Right lung (tissue), 10 donors: ENCODE data around the gene KCNK2. TPM values are rescaled to one million over a fixed set of nuclear protein-coding genes. Genes with fewer than 3 reads are reported as not detected.

ENCODE experiments used
- DNase-seq, 2 donors: peaks; one replicate each; pipeline ENCODE4 v3.0.0-alpha.2; 2013
- long read RNA-seq, 8 donors: transcript quantifications; one replicate each; lab custom pipeline, GENCODE V29; 2026
- polyA plus RNA-seq, 5 donors: library from polyadenylated mRNA; unstranded; fragments of 120-200 nt; gene quantifications; one replicate each; pipeline versions ENCODE4 v1.2.1 to v1.2.3, GENCODE V29; 2013; ENCODE audit warnings: inconsistent platforms in 1 of 5, low replicate concordance in 1 of 5; ENCODE audit not compliant: insufficient read length in 5 of 5, insufficient read depth in 1 of 5

The KCNK2 gene, protein sequence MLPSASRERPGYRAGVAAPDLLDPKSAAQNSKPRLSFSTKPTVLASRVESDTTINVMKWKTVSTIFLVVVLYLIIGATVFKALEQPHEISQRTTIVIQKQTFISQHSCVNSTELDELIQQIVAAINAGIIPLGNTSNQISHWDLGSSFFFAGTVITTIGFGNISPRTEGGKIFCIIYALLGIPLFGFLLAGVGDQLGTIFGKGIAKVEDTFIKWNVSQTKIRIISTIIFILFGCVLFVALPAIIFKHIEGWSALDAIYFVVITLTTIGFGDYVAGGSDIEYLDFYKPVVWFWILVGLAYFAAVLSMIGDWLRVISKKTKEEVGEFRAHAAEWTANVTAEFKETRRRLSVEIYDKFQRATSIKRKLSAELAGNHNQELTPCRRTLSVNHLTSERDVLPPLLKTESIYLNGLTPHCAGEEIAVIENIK
- polyA plus RNA-seq: under 1 TPM in 4 of 5 donors, not detected in 1; 0.09 to 0.24 (median 0.17) TPM
- long read RNA-seq, donor 1: 0 reads
- long read RNA-seq, donor 2: 0 reads
- long read RNA-seq, donor 3: 0 reads
- long read RNA-seq, donor 4: 0 reads
- long read RNA-seq, donor 5: 0 reads
- long read RNA-seq, donor 6: 0 reads
- long read RNA-seq, donor 7: 0 reads
- long read RNA-seq, donor 8: 0 reads

DNA sequence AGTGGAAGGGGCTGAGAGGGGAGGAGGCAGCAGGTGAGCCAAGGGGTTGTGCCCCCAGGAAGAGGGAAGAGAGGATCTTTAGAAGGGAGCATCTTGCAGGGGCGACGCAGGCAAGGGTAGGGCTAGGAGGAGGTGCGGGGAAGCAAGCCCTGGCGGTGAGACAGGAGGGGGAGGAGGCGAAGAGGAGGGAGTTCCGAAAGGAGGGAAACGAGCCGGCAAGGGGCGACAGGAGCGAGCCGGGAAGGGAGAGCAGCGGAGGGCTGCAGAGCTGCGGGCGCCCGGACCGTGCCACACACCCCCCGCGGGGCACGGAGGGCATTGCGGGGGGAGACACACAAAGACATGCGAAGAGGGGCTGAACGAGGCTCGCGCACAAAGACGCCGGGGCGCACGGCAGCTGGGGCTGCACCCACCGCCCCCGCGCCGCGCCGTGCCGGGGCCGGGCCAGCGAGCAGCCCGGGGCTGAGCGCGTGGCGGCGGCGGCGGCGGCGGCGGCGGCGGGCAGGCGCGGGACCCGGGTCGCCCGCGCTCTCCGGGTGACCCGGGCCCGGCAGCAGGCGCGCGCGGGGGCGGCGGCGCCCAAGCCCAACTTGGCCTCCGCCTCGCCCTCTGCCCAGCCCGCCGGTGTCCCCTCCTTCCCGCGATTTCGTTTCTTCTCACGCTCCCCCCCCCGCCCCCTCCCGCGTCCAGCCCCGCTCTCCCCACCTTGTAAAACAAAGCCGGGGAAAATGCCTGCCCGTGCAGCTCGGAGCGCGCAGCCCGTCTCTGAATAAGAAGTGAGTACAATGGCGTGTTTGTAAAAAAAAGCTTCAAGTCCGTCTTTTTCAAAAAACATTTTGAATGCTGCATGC lies at the start of gene KCNK2:
Gene KCNK2 (plus strand): TSS at position 206 of the 851 bp plus-strand sequence. CDS start 649 bp downstream, outside the sequence.
- DNase-seq: peak in 1 of 2 donors; percentile 7

DNA sequence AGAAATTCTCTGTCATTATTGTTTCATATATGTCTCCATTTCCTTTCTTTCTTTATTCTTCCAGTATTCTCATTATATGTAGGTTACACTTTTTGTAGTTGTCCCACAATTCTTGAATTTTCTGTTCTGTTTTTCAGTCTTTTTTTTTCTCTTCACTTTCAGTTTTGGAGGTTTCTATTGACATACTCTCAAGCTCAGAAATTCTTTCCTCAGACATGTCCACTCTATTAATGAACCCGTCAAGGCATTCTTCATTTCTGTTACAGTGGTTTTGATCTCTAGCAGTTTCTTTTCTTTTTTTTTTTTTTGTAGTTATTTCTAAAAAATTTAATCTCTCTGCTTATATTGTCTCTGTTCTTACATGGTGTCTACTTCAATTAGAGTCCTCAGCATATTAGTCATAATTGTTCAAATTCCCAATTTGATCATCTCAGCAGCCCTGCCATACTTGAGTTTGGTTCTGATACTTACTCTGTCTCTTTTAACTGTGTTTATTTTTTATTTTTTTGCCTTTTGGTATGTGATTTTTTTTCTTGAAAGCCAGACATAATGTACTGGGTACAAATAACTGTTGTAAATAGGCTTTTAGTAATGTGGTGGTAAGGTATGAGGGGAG lies 49.5 kb upstream of the KCNK2 start:
- DNase-seq: no peak

DNA sequence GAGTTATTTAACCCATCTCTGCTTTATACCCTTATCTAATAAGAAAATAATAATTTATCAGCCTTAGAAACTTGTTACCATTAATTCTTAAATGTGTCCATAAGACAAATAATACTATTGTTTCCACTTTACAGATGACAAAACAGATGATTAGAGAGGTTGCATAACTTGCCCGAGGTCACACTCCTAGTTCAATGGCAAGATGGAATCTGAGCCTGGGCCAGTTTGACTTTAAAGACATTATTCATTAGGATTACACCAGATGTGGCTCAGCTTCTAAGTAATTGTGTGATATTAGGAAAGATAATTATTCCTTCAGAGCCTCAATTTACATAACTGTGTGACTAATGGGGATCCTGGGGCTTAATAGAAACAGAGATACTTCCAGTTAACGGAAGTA lies 42.3 kb upstream of the KCNK2 start:
- DNase-seq: no peak

DNA sequence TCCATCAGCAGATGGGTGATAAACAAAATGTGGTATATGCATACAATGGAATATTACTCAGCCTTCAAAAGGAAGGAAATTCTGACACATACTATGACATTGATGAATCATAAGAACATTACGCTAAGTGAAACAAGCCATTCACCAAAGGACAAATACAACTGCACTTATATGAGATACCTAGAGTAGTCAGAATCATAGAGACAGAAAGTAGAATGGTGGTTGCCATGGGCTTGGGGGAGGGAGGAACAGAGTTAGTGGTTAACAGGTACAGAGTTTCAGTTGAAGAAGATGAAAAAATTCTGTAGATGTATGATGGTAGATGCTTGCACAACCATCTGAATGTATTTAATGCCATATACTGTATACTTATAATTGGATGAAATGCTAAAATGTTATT lies 39.1 kb upstream of the KCNK2 start:
- DNase-seq: no peak

GRCh38 chr1:215044151-215044550 lies 38.4 kb upstream of the KCNK2 start:
- DNase-seq: no peak

DNA sequence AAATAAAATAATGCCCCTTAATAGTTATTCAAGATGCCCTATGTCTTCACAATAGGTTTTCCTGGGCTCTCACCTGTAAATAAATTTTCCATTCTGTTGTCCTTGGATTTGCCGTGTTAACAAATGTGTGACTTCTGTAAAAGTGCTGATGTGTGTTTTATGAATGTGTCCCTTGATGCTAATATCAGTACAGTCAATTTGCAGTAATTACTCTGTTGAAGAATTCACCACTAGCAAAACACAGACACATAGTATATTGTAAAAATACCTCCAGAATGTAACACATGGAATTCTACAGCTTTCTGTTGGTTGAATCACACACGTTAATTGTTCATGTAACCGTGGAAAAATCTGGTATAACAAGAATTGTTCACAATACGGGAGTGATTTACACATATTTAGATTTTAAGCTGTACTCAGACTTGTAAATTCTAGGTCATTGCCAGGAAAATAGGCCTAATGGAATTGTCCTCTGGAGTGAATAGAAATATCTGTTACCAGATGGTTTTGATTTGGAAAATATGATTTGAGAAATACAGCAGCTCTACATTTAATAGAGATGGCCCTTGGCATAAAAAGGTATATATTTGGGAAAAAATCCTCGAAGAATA lies 36.7 kb upstream of the KCNK2 start:
- no peak for DNase-seq

- no peak for DNase-seq
These were observed 30.1 kb upstream of the KCNK2 start for GRCh38 chr1:215052256-215053015.

- DNase-seq: no peak
These were observed 28.3 kb upstream of the KCNK2 start for GRCh38 chr1:215054266-215054665.

DNA sequence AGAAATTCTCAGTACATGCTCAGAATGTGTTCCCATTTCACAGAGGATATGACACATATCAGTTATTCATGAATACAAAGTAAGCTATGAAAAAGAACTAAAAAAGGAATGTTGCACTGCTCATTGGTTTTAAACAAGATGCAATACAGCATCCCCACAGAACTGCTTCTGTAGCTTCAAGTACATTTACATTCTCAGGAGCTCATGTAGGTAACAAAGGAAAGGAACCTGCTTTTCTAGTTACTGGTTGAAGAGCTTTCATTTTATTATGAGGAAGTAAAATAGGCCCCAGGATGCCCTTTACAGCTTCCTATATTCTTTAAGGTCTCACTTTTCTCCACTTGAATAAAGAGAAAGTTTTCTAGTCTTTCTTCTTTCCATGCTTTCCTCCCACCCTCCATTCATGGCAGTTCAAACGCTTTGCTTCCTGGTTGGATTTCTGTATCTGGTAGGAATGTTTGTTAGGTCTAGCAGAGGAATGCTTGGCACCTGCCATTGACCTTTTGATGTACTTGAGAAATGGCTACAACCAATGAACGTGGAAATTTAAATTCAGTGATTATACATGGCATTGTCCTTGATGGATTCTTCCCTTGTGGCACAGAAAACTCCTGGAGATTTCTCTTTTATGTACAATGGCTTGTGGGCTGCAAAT lies 27.1 kb upstream of the KCNK2 start:
- peak; percentile 2 to 19 for DNase-seq

DNA sequence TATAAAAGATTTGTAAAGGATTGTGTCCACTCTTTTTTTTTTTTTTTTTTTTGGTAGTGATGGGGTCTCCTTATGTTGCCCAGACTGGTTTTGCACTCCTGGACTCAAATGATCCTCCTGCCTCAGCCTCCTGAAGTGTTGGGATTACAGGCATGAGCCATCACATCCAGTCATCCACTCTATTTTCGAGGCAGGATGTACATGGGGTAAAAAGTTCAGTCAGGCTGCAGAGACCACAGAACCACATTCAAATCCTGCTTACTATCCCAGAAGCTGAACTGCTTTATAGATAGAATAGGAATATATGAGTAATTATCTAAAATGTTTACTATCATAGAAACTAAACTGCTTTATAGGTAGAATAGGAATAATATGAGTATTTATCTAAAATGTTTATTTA lies 26.0 kb upstream of the KCNK2 start:
- DNase-seq: no peak

GRCh38 chr1:215059947-215060346 lies 22.6 kb upstream of the KCNK2 start:
- DNase-seq: no peak

- no peak for DNase-seq
These were observed 18.2 kb upstream of the KCNK2 start for GRCh38 chr1:215064327-215064726.

DNA sequence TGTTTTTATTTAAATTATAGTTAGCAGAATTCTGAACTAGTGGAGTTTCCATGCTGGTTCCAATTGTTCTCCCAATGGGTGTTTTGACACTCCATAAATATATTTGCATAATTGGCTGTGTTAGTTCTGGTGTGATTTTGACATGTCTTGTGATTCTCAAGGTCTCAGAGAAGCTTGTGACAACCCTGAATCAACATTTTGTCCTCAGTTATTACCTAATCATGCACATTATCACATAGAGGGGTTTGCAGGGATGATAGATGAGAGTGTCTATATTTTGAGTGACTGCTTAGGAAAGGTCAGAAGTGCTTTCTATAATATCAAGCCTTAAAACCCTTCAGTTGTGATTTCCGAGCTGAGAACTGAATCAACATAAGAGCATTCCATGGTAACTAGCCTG lies 11.5 kb upstream of the KCNK2 start:
- DNase-seq: no peak

- DNase-seq: no peak
These were observed 6.2 kb upstream of the KCNK2 start for GRCh38 chr1:215076322-215076721.

- no peak for DNase-seq
These were observed 3.1 kb upstream of the KCNK2 start for GRCh38 chr1:215079456-215079855.

- DNase-seq: no peak
These were observed 641 bp upstream of the KCNK2 start for GRCh38 chr1:215081661-215082531.

DNA sequence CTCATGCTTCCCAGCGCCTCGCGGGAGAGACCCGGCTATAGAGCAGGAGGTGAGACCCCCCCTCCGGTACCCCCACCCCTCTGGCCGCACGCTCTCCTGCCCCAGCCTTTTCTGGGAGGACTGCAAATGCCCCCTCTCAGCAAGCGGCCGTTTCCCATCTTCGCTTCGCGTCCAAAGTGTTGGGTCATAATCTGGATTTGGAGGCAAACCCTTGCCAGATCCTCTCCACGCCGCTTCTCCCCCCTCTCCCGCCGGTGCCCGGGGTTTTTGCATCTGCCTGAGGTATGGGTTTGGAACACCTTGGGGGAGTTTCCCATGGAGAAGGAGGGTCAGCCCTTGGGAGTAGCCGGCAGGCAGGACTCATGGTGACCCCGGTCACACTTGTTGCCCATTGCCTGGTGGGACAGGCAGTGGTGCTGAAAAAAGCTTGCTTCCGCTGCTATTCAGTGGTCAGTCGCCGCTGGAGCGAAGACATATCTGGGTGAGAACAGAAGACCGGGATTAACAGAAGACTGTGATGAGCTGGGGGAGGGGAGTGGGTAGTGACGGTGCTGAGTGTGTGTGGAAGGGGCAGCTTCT lies 935 bp downstream of the KCNK2 start:
- peak in 1 of 2 donors; percentile 9 for DNase-seq

DNA sequence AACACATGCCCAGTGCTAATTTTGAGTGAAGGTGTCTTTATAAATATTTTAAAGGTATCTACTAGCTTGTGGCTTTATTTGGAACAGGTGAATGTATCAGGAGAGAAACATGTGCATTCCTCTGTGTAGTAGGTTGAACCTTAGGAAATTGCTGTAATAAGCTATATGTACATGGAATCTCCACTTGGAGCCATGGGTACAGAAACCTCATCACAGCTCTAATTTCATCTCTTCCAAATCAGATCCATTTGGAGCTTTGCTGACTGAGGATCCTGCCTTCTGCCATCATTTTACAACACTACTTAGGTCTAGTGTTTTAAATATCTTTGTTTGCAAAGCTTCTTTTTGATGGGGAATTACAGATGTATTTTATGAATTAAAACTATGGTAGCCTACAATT lies 2.1 kb downstream of the KCNK2 start:
- no peak for DNase-seq

DNA sequence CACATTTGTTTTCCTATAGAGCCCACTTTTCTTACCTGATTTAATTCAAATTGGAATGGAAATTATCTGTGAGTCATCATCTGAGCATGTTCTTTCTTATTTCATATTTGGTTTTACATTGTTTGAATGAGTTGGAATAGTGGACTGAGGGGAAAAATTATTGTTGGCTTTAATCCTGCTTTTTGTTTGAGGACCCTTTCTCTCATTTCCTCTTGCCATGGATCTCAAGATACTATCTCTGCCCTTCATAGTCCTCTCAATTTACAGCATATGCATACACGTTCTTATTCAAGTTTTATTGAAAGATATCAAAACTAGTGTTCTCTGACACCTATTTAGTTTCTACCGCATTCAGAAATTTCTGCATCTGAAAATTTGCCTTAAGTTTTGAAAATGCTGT lies 5.1 kb downstream of the KCNK2 start:
- no peak for DNase-seq
